ENCODE results near the gene SYCP1.
"Not testable (repeated sequence)": the region's sequence is repeated elsewhere in the genome, so short reads cannot be mapped to it uniquely, and the experiment has no call there.

Gene SYCP1

DNA sequence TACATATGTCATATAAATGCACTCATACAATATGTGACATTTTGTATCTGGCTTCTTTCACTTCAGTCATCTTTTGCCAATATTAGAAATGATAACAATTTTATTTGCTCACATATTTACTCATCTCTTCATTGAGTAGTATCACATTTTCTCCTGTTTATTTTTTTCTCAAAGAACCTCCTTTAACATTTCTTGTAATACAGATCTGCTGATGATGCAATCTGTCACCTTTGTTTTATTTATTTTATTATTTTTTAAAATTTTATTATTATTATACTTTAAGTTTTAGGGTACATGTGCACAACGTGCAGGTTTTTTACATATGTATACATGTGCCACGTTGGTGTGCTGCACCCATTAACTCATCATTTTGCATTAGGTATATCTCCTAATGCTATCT is 159.1 kb downstream of the SYCP1 start (continued):
- no peak for TF ChIP-seq ZNF768 (tag by site-specific recombination; IDR thresholded peaks at IDR 0.05)
- TF ChIP-seq, protein P1, sequence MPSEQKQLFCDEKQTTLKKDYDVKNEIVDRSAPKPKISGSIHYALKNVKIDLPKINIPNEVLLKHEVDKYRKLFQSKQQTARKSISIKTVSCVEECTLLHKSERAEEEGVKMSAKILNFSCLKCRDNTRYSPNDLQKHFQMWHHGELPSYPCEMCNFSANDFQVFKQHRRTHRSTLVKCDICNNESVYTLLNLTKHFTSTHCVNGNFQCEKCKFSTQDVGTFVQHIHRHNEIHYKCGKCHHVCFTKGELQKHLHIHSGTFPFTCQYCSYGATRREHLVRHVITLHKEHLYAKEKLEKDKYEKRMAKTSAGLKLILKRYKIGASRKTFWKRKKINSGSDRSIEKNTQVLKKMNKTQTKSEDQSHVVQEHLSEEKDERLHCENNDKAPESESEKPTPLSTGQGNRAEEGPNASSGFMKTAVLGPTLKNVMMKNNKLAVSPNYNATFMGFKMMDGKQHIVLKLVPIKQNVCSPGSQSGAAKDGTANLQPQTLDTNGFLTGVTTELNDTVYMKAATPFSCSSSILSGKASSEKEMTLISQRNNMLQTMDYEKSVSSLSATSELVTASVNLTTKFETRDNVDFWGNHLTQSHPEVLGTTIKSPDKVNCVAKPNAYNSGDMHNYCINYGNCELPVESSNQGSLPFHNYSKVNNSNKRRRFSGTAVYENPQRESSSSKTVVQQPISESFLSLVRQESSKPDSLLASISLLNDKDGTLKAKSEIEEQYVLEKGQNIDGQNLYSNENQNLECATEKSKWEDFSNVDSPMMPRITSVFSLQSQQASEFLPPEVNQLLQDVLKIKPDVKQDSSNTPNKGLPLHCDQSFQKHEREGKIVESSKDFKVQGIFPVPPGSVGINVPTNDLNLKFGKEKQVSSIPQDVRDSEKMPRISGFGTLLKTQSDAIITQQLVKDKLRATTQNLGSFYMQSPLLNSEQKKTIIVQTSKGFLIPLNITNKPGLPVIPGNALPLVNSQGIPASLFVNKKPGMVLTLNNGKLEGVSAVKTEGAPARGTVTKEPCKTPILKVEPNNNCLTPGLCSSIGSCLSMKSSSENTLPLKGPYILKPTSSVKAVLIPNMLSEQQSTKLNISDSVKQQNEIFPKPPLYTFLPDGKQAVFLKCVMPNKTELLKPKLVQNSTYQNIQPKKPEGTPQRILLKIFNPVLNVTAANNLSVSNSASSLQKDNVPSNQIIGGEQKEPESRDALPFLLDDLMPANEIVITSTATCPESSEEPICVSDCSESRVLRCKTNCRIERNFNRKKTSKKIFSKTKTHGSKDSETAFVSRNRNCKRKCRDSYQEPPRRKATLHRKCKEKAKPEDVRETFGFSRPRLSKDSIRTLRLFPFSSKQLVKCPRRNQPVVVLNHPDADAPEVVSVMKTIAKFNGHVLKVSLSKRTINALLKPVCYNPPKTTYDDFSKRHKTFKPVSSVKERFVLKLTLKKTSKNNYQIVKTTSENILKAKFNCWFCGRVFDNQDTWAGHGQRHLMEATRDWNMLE (tag by site-specific recombination; conservative IDR thresholded peaks at IDR 0.05; ENCODE audit: low read depth): no peak

- H3K4me1 ChIP-seq (ENCODE audit: control insufficient read depth, insufficient read depth, low read length); H3K36me3 ChIP-seq (ENCODE audit: control insufficient read depth in 2 of 2, insufficient read depth in 1 of 2, low read length in 2 of 2); CTCF ChIA-PET; H3K4me3 ChIP-seq (ENCODE audit: low read depth, low read length); POLR2A ChIA-PET; H3K9me3 ChIP-seq (ENCODE audit: control insufficient read depth, insufficient read depth, low read depth, low read length); H3K27ac ChIP-seq (ENCODE audit: extremely low read depth, low read depth, low read length): not testable (repeated sequence)
Observed at GRCh38 chr1:115019549-115019948, 164.9 kb downstream of the SYCP1 start.

DNA sequence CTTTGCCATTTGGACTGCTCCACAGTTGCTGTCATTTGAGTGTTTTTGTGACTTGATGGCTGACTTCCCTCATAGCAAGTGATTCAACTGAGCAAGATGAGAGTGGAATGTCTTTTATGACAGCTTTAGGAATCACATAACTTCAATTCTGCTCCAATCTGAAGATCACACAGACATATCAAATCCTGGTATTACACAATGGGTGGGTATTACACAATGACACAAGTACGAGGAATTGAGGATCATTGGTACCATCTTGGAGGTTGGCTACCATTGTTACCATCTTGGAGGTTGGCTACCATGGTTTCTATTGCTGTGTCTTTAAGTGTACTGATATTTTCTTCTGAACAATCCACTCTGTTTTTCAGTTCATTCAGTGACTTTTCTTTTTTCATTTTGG is 166.5 kb downstream of the SYCP1 start:
- Histone ChIP-seq H3K4me3 (ENCODE audit: low read depth, low read length) (no peak overlapping the region), H3K36me3 (ENCODE audit: control insufficient read depth in 2 of 2, insufficient read depth in 1 of 2, low read length in 2 of 2) (no peaks in the 10 kb centered on the region), H3K9me3 (ENCODE audit: control insufficient read depth, insufficient read depth, low read depth, low read length) (no peaks in the 10 kb centered on the region), H3K27ac (ENCODE audit: extremely low read depth, low read depth, low read length) (no peak overlapping the region), H3K4me1 (ENCODE audit: control insufficient read depth, insufficient read depth, low read length) (no peaks in the 10 kb centered on the region)
- CTCF ChIA-PET: interaction anchor here (0.6 to 1.0 kb wide), 2 partner anchors 9 to 73 kb away, joined by 3 read pairs; partner anchors contain the start of gene TSHB
- POLR2A ChIA-PET: no interaction called here
- TF ChIP-seq ZSCAN30 (tag by site-specific recombination; IDR thresholded peaks at IDR 0.05): no peak
- TF ChIP-seq ZNF416 (tag by site-specific recombination; IDR thresholded peaks at IDR 0.05): no peak
- no peak for TF ChIP-seq ZNF670 (tag by site-specific recombination; IDR thresholded peaks at IDR 0.05; ENCODE audit: low read depth)
- TF ChIP-seq ZNF221 (tag by site-specific recombination; IDR thresholded peaks at IDR 0.05; ENCODE audit: borderline replicate concordance): no peak
- no peak for TF ChIP-seq ZNF677 (tag by site-specific recombination; IDR thresholded peaks at IDR 0.05)
- no peak for TF ChIP-seq ZNF571 (tag by site-specific recombination; IDR thresholded peaks at IDR 0.05)
- no peak for TF ChIP-seq ZNF791 (tag by site-specific recombination; IDR thresholded peaks at IDR 0.05)
- TF ChIP-seq, protein P2, sequence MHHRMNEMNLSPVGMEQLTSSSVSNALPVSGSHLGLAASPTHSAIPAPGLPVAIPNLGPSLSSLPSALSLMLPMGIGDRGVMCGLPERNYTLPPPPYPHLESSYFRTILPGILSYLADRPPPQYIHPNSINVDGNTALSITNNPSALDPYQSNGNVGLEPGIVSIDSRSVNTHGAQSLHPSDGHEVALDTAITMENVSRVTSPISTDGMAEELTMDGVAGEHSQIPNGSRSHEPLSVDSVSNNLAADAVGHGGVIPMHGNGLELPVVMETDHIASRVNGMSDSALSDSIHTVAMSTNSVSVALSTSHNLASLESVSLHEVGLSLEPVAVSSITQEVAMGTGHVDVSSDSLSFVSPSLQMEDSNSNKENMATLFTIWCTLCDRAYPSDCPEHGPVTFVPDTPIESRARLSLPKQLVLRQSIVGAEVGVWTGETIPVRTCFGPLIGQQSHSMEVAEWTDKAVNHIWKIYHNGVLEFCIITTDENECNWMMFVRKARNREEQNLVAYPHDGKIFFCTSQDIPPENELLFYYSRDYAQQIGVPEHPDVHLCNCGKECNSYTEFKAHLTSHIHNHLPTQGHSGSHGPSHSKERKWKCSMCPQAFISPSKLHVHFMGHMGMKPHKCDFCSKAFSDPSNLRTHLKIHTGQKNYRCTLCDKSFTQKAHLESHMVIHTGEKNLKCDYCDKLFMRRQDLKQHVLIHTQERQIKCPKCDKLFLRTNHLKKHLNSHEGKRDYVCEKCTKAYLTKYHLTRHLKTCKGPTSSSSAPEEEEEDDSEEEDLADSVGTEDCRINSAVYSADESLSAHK (tag by site-specific recombination; IDR thresholded peaks at IDR 0.05): no peak
- no peak for TF ChIP-seq MZF1 (tag by site-specific recombination; IDR thresholded peaks at IDR 0.05; ENCODE audit: borderline replicate concordance)

DNA sequence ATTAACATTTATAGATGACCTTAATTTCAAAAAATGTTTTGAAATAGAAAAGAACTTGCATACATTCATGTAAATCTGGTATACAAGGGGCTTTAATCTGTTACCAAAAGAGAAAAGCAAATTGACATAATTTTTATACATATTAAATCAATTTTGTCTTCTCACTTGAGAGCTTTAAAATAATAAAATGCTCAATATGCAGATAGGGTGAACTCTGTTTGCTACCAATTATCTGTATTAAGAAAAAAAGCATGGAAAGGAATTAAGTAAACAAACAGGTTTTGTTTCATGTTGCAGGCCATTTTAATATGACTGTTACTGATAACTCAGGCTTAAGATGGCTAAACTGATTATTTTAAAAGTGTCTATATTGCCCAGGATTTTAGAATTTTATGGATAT is 168.9 kb downstream of the SYCP1 start:
- Histone ChIP-seq H3K4me1 (ENCODE audit: control insufficient read depth, insufficient read depth, low read length) (no peaks in the 10 kb centered on the region), H3K36me3 (ENCODE audit: control insufficient read depth in 2 of 2, insufficient read depth in 1 of 2, low read length in 2 of 2) (no peaks in the 10 kb centered on the region), H3K4me3 (ENCODE audit: low read depth, low read length) (no peak overlapping the region), H3K27ac (ENCODE audit: extremely low read depth, low read depth, low read length) (no peak overlapping the region), H3K9me3 (ENCODE audit: control insufficient read depth, insufficient read depth, low read depth, low read length) (no peaks in the 10 kb centered on the region)
- CTCF ChIA-PET: interaction anchor here (1.6 kb wide), 1 partner anchor 29 kb away, joined by 13 read pairs; no protein-coding TSS in a partner anchor
- POLR2A ChIA-PET: no interaction called here
- no peak for TF ChIP-seq ZNF768 (tag by site-specific recombination; IDR thresholded peaks at IDR 0.05)
- no peak for TF ChIP-seq MEIS1 (CRISPR knock-in tag; IDR thresholded peaks at IDR 0.05; ENCODE audit: borderline replicate concordance)
- TF ChIP-seq ZBTB20 (tag by site-specific recombination; IDR thresholded peaks at IDR 0.05): no peak
- no peak for TF ChIP-seq ZNF174 (tag by site-specific recombination; IDR thresholded peaks at IDR 0.05)
- TF ChIP-seq ZSCAN5A (tag by site-specific recombination; IDR thresholded peaks at IDR 0.05): no peak
- no peak for TF ChIP-seq ZNF248 (tag by site-specific recombination; IDR thresholded peaks at IDR 0.05)
- no peak for TF ChIP-seq ZNF426 (tag by site-specific recombination; IDR thresholded peaks at IDR 0.05)
- TF ChIP-seq ZNF19 (tag by site-specific recombination; IDR thresholded peaks at IDR 0.05; ENCODE audit: low read depth): no peak
